Renal cortex interstitium (tissue), 11 donors: ENCODE measurements around the gene GIMAP8. TPM values are rescaled to one million over a fixed set of nuclear protein-coding genes. Genes with fewer than 3 reads are reported as not detected.
"Not testable (repeated sequence)": the region's sequence is repeated elsewhere in the genome, so short reads cannot be mapped to it uniquely, and the experiment has no call there.

Source experiments
- DNase-seq, 11 donors: peaks; one replicate each; pipeline ENCODE4 v3.0.0-alpha.2; 2013; ENCODE audit warnings: low read depth in 9 of 11, low spot score in 4 of 11; ENCODE audit errors: extremely low read depth in 1 of 11
- polyA plus RNA-seq, 3 donors: library from polyadenylated mRNA; unstranded; fragments of 120-200 nt; gene quantifications; one replicate each; pipeline ENCODE4 v1.2.1, GENCODE V29; 2013; ENCODE audit not compliant: insufficient read length in 3 of 3

Gene GIMAP8
- polyA plus RNA-seq, 3 donors = 7.1 to 10.4 (median 9.4) TPM

GRCh38 chr7:150451833-150452461 lies 1.5 kb downstream of the GIMAP8 start:
- no peak for DNase-seq

- DNase-seq = no peak
Measured at GRCh38 chr7:150453181-150453580, 2.8 kb downstream of the GIMAP8 start.

GRCh38 chr7:150453892-150454291 lies 3.5 kb downstream of the GIMAP8 start:
- no peak for DNase-seq

- not testable (repeated sequence) for DNase-seq
Measured at GRCh38 chr7:150457064-150457463, 6.6 kb downstream of the GIMAP8 start.

GRCh38 chr7:150458235-150458634 lies 7.8 kb downstream of the GIMAP8 start:
- no peak for DNase-seq

- DNase-seq = no peak
Measured at GRCh38 chr7:150458756-150459155, 8.3 kb downstream of the GIMAP8 start.

GRCh38 chr7:150461520-150461919 lies 11.1 kb downstream of the GIMAP8 start:
- no peak for DNase-seq

GRCh38 chr7:150462413-150462812 lies 12.0 kb downstream of the GIMAP8 start:
- no peak for DNase-seq

- DNase-seq = no peak
Measured at GRCh38 chr7:150463461-150463860, 13.0 kb downstream of the GIMAP8 start.

- no peak for DNase-seq
Measured at GRCh38 chr7:150464962-150465361, 14.5 kb downstream of the GIMAP8 start.

- no peak for DNase-seq
Measured at GRCh38 chr7:150465414-150465813, 15.0 kb downstream of the GIMAP8 start.

- DNase-seq = no peak
Measured at GRCh38 chr7:150466477-150466876, 16.0 kb downstream of the GIMAP8 start.

- no peak for DNase-seq
Measured at GRCh38 chr7:150468241-150468640, 17.8 kb downstream of the GIMAP8 start.

GRCh38 chr7:150471886-150472285 lies 21.5 kb downstream of the GIMAP8 start:
- no peak for DNase-seq

- DNase-seq = no peak
Measured at GRCh38 chr7:150473902-150474301, 23.5 kb downstream of the GIMAP8 start.

GRCh38 chr7:150476285-150476684 lies 25.9 kb downstream of the GIMAP8 start:
- no peak for DNase-seq

GRCh38 chr7:150476819-150477631 lies 26.6 kb downstream of the GIMAP8 start:
- DNase-seq = no peak

GRCh38 chr7:150479023-150479716 lies 28.7 kb downstream of the GIMAP8 start:
- no peak for DNase-seq

- DNase-seq = no peak
Measured at GRCh38 chr7:150481186-150481920, 30.9 kb downstream of the GIMAP8 start.
